Fibroblast of skin of left quadriceps (primary cell): Measurements from ENCODE around the gene APIP.

Experiments
- DNase-seq, 2 experiments: peaks; one replicate each; pipeline ENCODE4 v3.0.0-alpha.2; 2013; ENCODE audit warnings: low read depth in 2 of 2

The APIP gene

DNA sequence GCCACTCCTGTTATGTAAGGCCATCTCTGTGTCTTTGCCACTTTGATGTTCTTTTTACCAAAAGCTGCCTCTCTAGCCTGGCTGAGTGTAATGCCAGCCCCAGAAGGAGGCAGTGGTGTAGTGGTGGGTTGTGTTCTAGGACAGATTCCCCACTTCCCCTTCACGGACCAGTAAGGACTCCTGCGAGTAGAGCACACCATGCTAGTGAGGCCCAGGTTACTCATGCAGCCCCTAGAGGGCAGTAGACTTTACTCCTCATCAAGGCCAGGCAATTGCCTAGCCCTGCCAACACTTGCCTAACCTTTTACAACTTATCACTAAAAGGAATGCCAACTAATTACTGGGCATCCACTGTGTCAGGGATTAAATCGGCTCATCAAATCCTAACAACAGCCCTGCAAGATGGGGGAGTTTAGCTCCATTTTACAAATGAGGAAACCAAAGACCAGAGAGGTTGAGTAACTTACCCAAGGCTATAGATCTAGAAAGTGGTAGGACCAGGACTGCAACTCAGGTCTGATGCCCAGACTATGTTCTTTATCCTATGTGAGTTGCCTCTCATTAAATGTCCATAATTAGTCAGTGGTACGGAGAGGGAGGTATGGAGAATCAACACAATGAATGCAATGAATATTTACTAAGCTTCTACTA, 75.3 kb downstream of the APIP start:
- DNase-seq, result no peak

DNA sequence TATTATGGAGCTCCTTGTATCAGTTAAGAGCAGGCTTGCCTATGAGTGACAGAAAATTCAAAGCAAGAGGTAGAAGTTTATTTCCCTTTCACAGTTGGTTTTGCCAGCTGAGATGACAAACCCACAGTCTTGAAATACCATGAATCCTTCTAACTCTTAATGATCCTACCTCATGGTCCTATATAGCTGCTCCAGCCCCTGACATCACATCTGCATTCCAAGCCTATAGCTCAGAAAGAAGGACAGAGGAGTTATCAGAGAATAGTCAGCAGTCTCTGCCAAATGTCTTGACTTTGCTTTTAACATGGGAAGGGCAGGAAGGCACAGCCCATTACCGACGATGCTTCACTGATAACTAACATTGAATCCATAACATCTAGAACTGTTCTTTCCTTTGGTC, 76.2 kb downstream of the APIP start:
- DNase-seq, result no peak

DNA sequence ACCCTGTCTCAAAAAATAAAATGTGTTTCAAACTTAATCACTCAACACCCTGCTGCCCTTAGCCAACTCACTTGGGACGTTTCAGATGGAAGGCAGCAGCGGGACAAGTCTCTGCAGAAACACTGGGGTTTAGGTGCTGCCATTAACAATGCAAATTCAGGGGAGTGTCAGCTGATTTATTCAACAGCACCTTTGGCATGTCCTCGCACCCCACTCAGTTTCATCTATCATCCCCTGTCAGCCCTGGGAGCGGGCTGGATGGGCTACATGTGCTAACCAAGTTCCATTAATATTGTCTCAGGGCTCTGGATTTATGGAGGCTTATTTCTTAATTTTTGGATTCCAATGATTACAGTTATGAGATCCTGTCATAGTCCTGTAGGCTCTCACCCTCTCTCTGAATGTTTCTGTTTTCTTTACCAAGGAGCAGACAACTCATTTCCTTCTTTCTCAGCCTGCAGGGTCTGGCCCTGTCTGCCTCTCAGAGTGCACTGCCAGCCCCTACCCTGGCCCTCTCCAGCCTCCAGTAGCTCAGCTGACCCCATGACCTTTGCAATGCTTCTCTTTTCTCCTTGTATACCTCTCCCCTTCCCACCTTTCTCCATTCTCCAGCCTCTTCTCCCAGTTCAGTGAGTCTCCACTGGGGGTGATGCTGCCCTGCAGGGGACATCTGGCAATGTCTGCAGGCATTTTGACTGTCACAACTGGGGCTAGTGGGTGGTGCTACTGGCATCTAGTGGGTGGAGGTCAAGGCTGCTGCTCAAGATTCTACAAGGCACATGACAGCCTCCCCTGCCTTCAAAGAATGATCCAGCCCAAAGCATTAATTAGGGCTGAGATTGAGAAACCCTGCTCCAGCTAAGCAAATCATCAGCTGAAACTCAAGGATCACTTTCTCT, 79.0 kb downstream of the APIP start:
- DNase-seq, result no peak

- no peak for DNase-seq
These were observed 82.6 kb downstream of the APIP start for GRCh38 chr11:34833602-34834001.
